NCI-H2227 treated with DMSO at 0.1 percent for 48 hours (cell line): ENCODE data around the gene CCDC71L.
"Not testable (repeated sequence)": the region's sequence is repeated elsewhere in the genome, so short reads cannot be mapped to it uniquely, and the experiment has no call there.

Source experiments
- DNase-seq: peaks from one replicate; lab custom pipeline; 2025; lab: John Stamatoyannopoulos, UW

The CCDC71L gene

DNA sequence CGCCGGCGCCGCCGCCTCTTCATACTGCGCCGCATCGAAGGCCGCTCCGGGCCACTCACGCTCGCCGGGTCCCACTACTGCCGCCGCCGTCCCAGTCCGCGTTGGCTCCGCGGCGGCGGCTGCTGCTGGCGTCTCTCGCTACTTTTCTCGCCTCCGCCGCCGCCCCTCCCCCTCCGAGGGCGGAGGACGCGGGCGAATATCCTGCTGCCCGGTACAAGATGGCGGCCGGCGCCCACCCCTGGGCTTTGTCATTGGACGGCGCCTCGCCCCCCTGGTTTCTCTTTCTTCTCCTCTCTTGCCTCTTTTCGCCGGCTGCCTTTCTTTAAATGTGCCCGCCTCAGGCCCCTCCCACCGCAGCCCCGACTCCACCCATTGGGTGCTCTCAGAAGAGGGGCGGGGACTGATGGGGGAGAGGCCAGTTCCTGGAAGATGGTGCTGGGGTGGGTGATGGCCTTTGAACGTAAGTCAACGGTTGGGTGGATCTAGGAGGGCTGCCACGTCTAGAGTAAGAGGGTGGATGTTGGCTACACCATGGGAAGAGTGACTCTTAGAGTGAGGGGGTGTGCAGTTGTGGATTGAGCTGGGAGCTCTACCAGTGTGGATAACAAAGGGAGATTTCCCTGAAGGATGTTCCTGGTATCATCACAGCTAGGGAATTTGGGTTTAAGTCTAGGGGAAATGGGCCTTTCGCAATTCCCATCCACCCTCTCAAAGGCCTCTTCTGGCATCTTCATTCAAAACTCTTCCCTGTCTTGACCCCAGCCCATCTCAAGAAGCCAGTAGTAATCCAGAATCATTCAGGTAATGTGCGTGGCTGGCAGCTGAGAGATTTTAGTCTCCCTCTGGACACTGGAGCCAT lies at the start of gene CCDC71L:
Gene CCDC71L (minus strand): TSS at position 297 of the 859 bp plus-strand sequence. CDS start 262 bp downstream, at position 35.
- DNase-seq: peak; percentile 99

DNA sequence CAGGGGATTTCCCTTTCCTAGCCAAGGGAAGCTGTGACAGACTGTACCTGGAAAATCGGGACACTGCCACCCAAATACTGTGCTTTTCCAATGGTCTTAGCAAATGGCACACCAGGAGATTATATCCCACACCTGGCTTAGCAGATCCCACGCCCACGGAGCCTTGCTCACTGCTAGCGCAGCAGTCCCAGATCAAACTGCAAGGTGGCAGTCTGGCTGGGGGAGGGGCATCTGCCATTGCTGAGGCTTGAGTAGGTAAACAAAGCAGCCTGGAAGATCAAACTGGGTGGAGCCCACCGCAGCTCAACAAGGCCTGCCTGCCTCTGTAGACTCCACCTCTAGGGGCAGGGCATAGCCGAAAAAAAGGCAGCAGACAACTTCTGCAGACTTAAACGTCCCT lies 48.6 kb upstream of the CCDC71L start:
- not testable (repeated sequence) for DNase-seq

DNA sequence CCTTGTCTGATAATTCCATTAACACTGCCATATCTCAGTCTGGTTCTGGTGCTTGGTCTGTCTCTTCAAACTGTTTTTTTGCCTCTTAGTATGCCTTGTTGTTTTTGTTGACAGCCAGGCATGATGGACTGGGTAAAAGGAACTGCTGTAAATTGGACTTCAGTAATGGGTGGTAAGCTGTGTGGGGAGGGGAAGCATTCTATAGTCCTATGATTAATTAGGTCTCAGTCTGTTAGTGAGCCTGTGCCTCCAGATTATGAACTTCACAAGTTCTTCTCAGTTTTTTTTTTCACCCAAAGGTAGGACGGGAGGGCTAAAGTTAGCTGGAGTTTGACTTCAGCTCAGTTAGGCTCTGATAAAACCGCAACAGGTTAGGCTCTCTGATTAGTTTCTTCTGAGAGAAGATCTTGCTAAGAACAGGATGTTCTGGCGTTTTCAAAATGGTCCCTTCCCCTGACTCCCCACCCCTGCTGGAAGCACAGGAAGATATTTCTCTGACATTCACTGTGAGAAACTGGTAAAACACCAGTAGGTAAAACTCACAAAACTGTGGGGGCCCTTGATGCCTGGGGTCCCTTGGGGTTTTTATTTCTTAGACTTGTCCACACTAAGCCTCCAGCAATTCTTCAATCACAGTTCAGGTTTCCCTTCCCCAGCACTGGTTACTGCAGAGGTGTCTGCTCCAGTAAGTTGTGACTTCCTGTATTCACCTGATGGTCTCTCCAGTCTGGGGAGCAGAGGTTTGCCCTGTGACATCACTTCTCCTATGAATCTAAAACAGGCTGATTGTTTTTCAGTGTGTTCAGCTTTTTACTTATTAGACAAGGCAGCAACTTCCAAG lies 43.3 kb upstream of the CCDC71L start:
- no peak for DNase-seq

DNA sequence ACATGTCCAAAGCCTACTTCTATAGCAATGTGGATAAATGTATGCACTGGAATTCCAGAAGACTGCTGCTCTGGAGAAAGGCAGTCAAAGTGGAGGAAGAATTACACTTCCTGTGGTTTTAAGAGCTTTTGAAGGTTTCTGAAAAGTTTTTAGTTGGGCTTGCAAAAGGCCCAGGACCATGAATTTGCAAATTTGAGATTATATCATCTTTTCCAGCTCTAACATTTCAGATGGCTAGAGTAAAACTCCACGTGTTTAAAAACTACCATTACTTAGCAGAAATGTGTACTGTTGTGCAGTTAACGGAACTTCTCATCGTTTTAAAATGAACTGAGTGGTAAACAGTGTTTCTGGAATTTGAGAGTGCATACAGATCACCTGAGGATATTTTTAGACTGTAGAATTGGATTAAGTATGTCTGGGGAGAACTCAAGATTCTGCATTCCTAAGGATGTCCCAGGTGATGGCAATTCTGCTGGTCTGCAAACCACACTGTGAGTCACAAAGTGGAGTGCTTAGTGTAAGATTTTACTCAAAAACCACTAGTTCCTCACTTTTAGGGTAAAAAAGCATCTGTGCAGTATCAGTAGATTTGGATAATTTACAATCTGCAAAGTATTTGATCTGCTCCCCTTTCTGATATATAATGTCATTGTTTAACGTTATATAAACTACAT lies 32.9 kb upstream of the CCDC71L start:
- DNase-seq: no peak

DNA sequence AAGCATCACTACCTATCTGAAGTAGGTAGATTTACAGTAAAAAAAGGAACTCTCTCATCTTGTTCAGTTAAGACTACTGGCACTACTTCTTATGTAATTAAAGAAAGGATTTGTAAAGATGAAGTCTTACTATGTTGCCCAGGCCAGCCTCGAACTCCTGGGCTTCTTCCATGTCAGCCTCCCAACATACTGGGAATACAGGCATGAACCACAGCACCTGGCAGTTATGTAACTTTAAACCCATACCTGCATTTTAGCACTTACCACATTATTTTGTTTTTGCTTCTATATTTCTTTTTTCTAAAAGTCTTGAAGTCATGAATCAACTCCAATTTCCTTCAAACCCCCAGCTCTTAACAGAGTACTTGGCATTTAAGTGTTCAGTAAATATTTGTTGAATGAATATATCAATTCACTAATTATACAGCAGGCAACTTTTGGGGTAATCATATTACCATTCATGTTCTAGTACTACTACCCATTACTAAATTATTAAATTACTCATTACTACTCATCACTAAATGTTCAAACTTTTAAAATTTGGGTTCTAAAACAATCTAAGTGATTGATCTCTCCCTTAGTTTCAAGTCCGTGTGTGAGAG lies 31.6 kb upstream of the CCDC71L start:
- no peak for DNase-seq

- DNase-seq: not testable (repeated sequence)
Measured at GRCh38 chr7:106688161-106688560, 27.2 kb upstream of the CCDC71L start.

DNA sequence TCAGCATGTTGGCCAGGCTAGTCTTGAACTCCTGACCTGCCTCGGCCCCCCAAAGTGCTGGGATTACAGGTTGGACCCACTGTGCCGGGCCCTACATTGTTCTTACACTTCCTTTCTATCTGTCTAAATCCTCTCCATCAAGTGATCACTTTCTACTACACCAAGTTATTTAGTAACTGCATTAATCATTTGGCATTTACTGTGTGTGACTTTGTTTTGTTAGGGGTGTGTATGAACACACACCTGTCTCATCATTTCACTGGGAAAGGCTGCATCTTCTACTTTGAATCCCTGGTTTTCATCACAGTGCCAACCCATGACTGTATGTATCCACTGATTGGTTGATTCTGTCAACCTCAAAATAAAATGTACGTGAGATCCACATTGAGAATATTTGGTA lies 23.0 kb upstream of the CCDC71L start:
- DNase-seq: no peak

- DNase-seq: no peak
Measured at GRCh38 chr7:106681815-106682495, 21.0 kb upstream of the CCDC71L start.

- DNase-seq: no peak
Measured at GRCh38 chr7:106679153-106679931, 18.4 kb upstream of the CCDC71L start.

GRCh38 chr7:106678795-106679152 lies 17.8 kb upstream of the CCDC71L start:
- DNase-seq: no peak

DNA sequence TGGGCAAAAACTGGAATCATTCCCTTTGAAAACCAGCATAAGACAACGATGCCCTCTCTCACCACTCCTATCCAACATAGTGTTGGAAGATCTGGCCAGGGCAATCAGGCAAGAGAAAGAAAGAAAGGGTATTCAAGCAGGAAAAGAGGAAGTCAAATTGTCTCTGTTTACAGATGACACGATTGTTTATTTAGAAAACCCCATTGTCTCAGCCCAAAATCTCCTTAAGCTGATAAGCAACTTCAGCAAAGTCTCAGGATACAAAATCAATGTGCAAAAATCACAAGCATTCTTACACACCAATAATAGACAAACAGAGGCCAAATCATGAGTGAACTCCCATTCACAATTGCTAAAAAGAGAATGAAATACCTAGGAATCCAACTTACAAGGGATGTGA lies 15.5 kb upstream of the CCDC71L start:
- not testable (repeated sequence) for DNase-seq

DNA sequence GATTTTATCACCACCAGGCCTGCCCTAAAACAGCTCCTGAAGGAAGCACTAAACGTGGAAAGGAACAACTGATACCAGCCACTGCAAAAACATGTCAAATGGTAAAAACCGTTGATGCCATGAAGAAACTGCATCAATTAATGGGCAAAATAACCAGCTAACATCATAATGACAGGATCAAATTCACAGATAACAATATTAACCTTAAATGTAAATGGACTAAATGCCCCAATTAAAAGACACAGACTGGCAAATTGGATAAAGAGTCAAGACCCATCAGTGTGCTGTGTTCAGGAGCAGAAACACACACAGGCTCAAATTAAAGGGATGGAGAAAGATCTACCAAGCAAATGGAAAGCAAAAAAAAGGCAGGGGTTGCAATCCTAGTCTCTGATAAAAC lies 12.7 kb upstream of the CCDC71L start:
- DNase-seq: not testable (repeated sequence)

GRCh38 chr7:106671930-106672329 lies 11.0 kb upstream of the CCDC71L start:
- DNase-seq: not testable (repeated sequence)

DNA sequence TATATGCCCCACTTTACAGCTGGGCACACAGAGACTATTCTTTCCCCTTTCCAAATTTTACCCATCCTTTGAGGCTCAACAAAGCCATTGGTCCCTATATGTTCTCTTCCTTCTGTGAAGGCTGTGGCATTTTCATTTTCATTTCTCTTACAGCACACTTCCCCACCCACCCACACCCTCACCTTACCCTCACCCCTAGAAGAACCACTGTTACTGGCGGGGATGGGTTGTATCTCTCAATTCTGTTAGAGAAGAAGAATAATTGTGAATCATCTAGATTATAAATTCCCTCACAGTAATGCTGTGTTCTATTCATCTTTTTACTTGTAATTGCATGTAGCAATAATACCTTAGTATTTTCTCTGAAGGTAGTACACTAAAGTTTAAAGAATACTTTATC lies 10.2 kb upstream of the CCDC71L start:
- DNase-seq: no peak

- DNase-seq: no peak
Measured at GRCh38 chr7:106668861-106669524, 8.0 kb upstream of the CCDC71L start.

DNA sequence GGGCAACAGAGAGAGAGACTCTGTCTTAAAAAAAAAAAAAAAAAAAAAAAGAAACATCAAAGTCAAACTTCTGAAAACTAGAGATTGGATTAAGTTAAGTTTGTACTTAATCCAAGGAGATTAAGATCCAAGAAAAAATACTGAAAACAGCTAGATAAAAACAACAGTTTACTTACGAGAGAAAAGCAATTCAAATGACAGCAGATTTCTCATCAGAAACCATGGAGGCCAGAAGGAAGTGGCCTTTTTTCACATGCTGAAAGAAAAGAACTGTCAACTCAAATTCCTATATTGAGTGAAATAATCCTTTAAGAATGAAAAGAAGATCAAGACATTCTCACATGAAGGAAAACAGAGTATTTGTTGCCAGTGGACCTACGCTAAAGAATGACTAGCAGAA lies 5.4 kb upstream of the CCDC71L start:
- DNase-seq: no peak

DNA sequence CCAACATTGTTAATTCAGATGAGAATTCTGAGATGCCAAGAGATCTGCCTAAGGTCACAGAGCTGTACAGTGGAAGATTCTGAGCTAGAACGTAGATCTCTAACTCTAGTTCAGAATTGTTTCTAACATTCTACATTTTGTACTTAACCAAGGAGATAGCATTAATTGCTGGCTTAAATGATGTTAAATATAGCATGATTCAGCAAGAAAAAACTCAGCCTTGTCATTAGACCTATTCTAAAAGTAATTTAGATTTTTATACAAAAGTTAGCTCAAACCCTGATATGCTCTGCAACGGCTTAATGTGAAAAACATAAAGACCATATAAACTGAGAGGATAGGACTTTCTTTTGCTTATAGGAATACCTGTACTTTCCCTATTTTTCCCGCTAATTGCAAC lies 3.4 kb upstream of the CCDC71L start:
- no peak for DNase-seq

DNA sequence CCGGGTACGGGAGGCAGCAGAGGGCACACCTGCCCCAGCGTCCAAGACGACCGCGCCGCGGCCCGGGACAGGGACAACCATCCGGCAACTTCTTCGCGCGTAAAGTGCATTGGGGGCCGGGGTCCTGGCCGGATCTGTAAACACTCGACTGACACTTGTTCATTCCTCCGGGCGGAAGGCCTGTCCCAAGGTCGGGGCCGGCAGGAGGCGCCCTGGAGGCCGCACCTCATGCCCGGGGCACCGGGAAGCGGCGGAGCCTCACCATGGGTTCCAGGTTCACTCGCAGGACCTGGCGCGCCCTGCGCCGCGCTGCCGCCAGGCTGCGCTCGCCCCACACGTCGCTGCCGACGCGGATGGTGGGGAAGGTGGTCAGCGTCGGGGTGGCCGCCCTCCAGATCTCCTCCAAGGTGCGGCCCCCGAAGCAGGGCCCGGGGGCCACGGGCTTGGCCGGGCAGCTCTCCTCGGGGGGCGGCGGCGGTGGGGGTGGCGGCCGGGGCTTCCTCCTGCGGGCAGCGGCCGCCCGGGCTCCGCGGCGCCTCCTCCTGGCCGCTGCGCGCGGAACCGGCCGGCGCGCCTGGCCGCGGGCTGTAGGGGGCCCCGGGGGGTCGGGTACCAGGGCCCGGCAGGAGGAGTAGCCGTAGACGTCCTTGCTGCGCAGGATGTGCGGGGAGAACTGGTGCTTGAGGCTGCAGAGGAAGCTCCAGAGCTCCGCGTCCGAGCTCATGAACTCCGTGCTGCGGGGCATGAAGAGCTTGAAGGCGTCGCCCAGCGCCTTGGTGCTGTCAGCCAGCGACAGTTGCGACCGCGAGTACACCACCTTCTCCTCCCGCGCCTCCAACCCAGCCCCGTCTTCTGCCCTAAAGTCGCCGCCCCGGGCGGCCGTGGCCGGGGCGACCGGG lies 746 bp downstream of the CCDC71L start:
- peak; percentile 72 for DNase-seq
